ENCODE results near the gene TMEM219. TPM values are rescaled to one million over a fixed set of nuclear protein-coding genes. Genes with fewer than 3 reads are reported as not detected.

TMEM219 gene
- 100 to 1,000 TPM in 3 of 4 donors, 10 to 100 TPM in 1; 78.0 to 109 (median 106) TPM for total RNA-seq

- 0% methylated on average over 19 of the region's 75 CpGs for WGBS
- Histone ChIP-seq H3K4me1 (peaks cover 12% of the 10 kb centered on the region), H3K36me3 (no peaks in the 10 kb centered on the region), H3K9me3 (no peaks in the 10 kb centered on the region), H3K4me3 (peak within 1 kb of the TSS; percentile 85), H3K27ac (peak within 1 kb of the TSS; percentile 91), H3K27me3 (no peaks in the 10 kb centered on the region)
- TF ChIP-seq POLR2A (IDR thresholded peaks at IDR 0.05) (peak in 1 of 2 donors; percentile 12), POLR2AphosphoS5 (IDR thresholded peaks at IDR 0.05) (no peak), CTCF (IDR thresholded peaks at IDR 0.05) (peak; percentile 28 to 61)
- peak; percentile 90 to 93 for DNase-seq (ENCODE audit: low spot score in 2 of 2)
Observed at GRCh38 chr16:29961479-29962343, at the start of gene TMEM219. Gene TMEM219 (plus strand): TSS chr16:29962079. CDS start chr16:29963144, 1,065 bp downstream.

GRCh38 chr16:29912087-29912486, 49.8 kb upstream of the TMEM219 start:
- no peak for TF ChIP-seq POLR2AphosphoS5 (IDR thresholded peaks at IDR 0.05)
- TF ChIP-seq CTCF (IDR thresholded peaks at IDR 0.05), result no peak
- no peak for TF ChIP-seq EP300 (IDR thresholded peaks at IDR 0.05)
- TF ChIP-seq POLR2A (IDR thresholded peaks at IDR 0.05), result no peak
- DNase-seq (ENCODE audit: low spot score in 2 of 2), result peak in 1 of 2 donors; percentile 30
- H3K36me3 ChIP-seq, result peaks cover 33% of the 10 kb centered on the region
- WGBS, result 81% methylated on average over 11 of the region's 11 CpGs
- H3K27me3 ChIP-seq, result no peaks in the 10 kb centered on the region
- H3K4me1 ChIP-seq, result no peaks in the 10 kb centered on the region
- no peak overlapping the region for H3K4me3 ChIP-seq
- H3K9me3 ChIP-seq, result no peaks in the 10 kb centered on the region
- H3K27ac ChIP-seq, result no peak overlapping the region

- Histone ChIP-seq H3K9me3 (no peaks in the 10 kb centered on the region), H3K4me1 (no peaks in the 10 kb centered on the region), H3K4me3 (no peak overlapping the region), H3K36me3 (peaks cover 32% of the 10 kb centered on the region), H3K27me3 (no peaks in the 10 kb centered on the region), H3K27ac (no peak overlapping the region)
- TF ChIP-seq POLR2AphosphoS5 (IDR thresholded peaks at IDR 0.05) (no peak), EP300 (IDR thresholded peaks at IDR 0.05) (no peak), POLR2A (IDR thresholded peaks at IDR 0.05) (no peak), CTCF (IDR thresholded peaks at IDR 0.05) (no peak)
- DNase-seq (ENCODE audit: low spot score in 2 of 2), result peak in 1 of 2 donors; percentile 25
- 94% methylated on average over 6 of the region's 8 CpGs for WGBS
Observed at GRCh38 chr16:29913514-29913913, 48.4 kb upstream of the TMEM219 start.

GRCh38 chr16:29915590-29916247, 46.2 kb upstream of the TMEM219 start:
- WGBS, result 84% methylated on average over 6 of the region's 6 CpGs
- DNase-seq (ENCODE audit: low spot score in 2 of 2), result peak in 1 of 2 donors; percentile 7

More at GRCh38 chr16:29915590-29916247, 46.2 kb upstream of the TMEM219 start:
- Histone ChIP-seq H3K4me3 (no peak overlapping the region), H3K27ac (no peak overlapping the region), H3K36me3 (peaks cover 44% of the 10 kb centered on the region), H3K9me3 (no peaks in the 10 kb centered on the region), H3K4me1 (no peaks in the 10 kb centered on the region), H3K27me3 (no peaks in the 10 kb centered on the region)
- TF ChIP-seq EP300 (IDR thresholded peaks at IDR 0.05), result no peak
- no peak for TF ChIP-seq CTCF (IDR thresholded peaks at IDR 0.05)
- no peak for TF ChIP-seq POLR2A (IDR thresholded peaks at IDR 0.05)
- TF ChIP-seq POLR2AphosphoS5 (IDR thresholded peaks at IDR 0.05), result no peak
